SU-DHL-6 (cell line): ENCODE measurements around the gene ACSS1.

Experiments
- H2AFZ ChIP-seq: fragments of 200-600 bp; sonication (generic); 2 replicates; pipeline ENCODE4 v1.6.1; 2014; ENCODE audit warnings: low read depth, mild to moderate bottlenecking, moderate library complexity, mixed read lengths, antibody characterized with exemption, low read length; ENCODE audit not compliant: severe bottlenecking
- H3F3A ChIP-seq: fragments of 200-600 bp; shearing (Covaris generic); 2 replicates; pipeline ENCODE4 v1.6.0; 2016; ENCODE audit warnings: antibody characterized with exemption, mild to moderate bottlenecking; ENCODE audit not compliant: insufficient read depth
- H3K27ac ChIP-seq: fragments of 200-600 bp; sonication (generic); 2 replicates; pipeline ENCODE4 v1.5.1; 2016; ENCODE audit warnings: low read depth, mild to moderate bottlenecking, low read length, moderate library complexity, mixed read lengths
- H3K27me3 ChIP-seq: fragments of 200-600 bp; sonication (generic), shearing (Covaris generic); 2 replicates; pipeline ENCODE4 v1.6.0; 2014; ENCODE audit warnings: mild to moderate bottlenecking, low read length
- H3K36me3 ChIP-seq: fragments of 200-600 bp; sonication (generic); 2 replicates; pipeline ENCODE4 v1.6.1; 2014; ENCODE audit warnings: mild to moderate bottlenecking, low read length, mixed read lengths
- H3K4me2 ChIP-seq: fragments of 300-600, 200-600 bp; shearing (Covaris generic), sonication (generic); 2 replicates; pipeline ENCODE4 v1.6.0; 2014; ENCODE audit warnings: low read length, low read depth, mild to moderate bottlenecking; ENCODE audit not compliant: poor library complexity, severe bottlenecking
- H3K4me3 ChIP-seq: fragments of 200-600 bp; sonication (generic); 2 replicates; pipeline ENCODE4 v1.5.1; 2014; ENCODE audit warnings: antibody characterized with exemption, low read length, mild to moderate bottlenecking, mixed read lengths; ENCODE audit not compliant: insufficient read depth, poor library complexity, severe bottlenecking
- H3K79me2 ChIP-seq: fragments of 200-600 bp; sonication (generic); 2 replicates; pipeline ENCODE4 v1.6.1; 2014; ENCODE audit warnings: mild to moderate bottlenecking, low read length, moderate library complexity; ENCODE audit not compliant: insufficient read depth
- H3K9ac ChIP-seq: fragments of 200-600 bp; sonication (generic); 2 replicates; pipeline ENCODE4 v1.7.0; 2014; ENCODE audit warnings: mild to moderate bottlenecking, low read length
- H3K9me2 ChIP-seq: fragments of 200-600 bp; sonication (generic); replicated peaks from 2 replicates; pipeline ENCODE4 v1.6.1; 2014; ENCODE audit warnings: low read length; ENCODE audit not compliant: insufficient read depth
- H3K9me3 ChIP-seq: fragments of 200-600 bp; sonication (generic); 2 replicates; pipeline ENCODE4 v1.6.1; 2014; ENCODE audit warnings: low read length, mixed read lengths; ENCODE audit not compliant: insufficient read depth
- H4K20me1 ChIP-seq: fragments of 200-600 bp; sonication (generic); 2 replicates; pipeline ENCODE4 v1.6.1; 2014; ENCODE audit warnings: low read depth, mild to moderate bottlenecking, antibody characterized with exemption, low read length, moderate library complexity, mixed read lengths
- EZH2phosphoT487 ChIP-seq: fragments of 200-600 bp; sonication (generic), shearing (Covaris generic); conservative IDR thresholded peaks from 2 replicates; pipeline ENCODE4 v1.6.1; 2018; ENCODE audit warnings: mild to moderate bottlenecking, antibody characterized with exemption, low read length, moderate library complexity, mixed read lengths
- TF ChIP-seq, protein P1 (sequence below): fragments of 200-600 bp; sonication (generic); IDR thresholded peaks from one replicate; pipeline ENCODE4 v1.5.1; 2017; ENCODE audit warnings: antibody characterized with exemption, mild to moderate bottlenecking, low read length, moderate library complexity; ENCODE audit not compliant: insufficient read depth, poor library complexity, severe bottlenecking

Gene ACSS1

DNA sequence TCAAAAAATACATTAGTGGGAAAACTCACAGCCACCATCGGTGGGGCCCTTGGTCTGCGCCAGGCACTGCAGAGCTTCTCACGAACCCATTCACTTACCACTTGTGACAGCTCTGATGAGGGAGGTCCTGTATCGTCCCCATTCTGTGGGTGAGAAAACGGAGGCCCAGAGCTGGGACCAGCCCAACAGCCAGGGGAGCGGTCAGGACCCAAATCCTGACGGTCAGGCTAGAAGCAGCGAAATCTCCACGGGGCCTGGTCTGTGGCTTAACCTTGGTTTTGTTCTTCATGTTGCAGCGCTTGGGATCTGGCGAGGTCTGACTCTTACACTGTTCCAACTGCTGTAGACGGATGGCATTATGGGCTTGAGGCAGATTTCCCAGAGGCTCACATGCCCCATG, 31.7 kb upstream of the ACSS1 start:
- Histone ChIP-seq H3K79me2 (no peaks in the 10 kb centered on the region), H3K4me2 (no peak overlapping the region), H3K27ac (no peak overlapping the region)

DNA sequence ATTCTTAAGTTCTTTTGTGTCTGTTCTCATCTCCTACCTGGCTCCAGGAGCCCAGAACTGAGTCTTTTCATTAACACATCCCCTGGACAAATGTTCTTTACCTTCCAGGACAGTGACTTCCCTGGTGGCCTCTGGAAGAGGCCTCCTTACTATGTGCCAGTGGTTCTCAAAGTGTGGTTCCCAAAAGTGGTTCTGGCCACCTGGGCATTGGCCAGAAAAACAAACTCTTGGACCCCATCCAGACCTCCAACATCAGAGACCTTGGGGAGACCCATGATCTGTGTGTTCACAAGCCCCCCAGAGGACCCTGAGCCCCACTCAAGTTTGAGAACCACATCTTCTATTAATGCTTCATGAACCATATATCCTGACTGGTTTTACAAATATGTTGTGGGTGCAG, 31.2 kb upstream of the ACSS1 start:
- H3K9ac ChIP-seq: no peak overlapping the region
- no peaks in the 10 kb centered on the region for H3K36me3 ChIP-seq
- no peaks in the 10 kb centered on the region for H3K27me3 ChIP-seq
- no peak overlapping the region for H3K4me3 ChIP-seq
- H3K79me2 ChIP-seq: no peaks in the 10 kb centered on the region
- H3K9me3 ChIP-seq: no peaks in the 10 kb centered on the region
- H3K27ac ChIP-seq: no peak overlapping the region
- H2AFZ ChIP-seq: no peak overlapping the region
- TF ChIP-seq EZH2phosphoT487: no peak
- no peak overlapping the region for H3K4me2 ChIP-seq
- H3K9me2 ChIP-seq: no peaks in the 10 kb centered on the region
- H4K20me1 ChIP-seq: no peaks in the 10 kb centered on the region
- H3F3A ChIP-seq: no peaks in the 10 kb centered on the region

More for the DNA sequence above, 31.7 kb upstream of the ACSS1 start:
- Histone ChIP-seq H3K36me3 (no peaks in the 10 kb centered on the region), H3K27me3 (no peaks in the 10 kb centered on the region), H3K9ac (no peak overlapping the region), H4K20me1 (no peaks in the 10 kb centered on the region), H2AFZ (no peak overlapping the region), H3K9me2 (no peaks in the 10 kb centered on the region), H3K4me3 (no peak overlapping the region), H3K9me3 (no peaks in the 10 kb centered on the region), H3F3A (no peaks in the 10 kb centered on the region)
- no peak for TF ChIP-seq EZH2phosphoT487

DNA sequence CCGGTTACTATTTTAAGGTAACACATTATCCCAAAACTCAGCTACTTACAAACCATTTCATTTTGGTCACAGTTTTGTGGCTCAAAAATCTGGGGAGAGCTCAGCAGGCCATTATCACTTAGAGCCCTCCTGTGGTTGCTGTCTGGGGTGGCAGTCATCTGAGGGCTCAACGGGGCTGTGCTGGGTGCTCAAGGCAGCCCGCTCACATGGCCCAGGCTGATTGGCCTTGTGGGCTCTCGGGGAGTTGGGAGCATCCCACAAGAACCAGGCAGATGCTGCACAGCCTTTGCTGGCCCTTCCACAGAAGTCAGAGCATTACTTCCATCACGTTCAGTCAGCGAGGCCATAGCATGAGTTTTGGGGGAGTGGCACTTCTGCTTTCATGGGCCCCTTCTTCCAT, 30.3 kb upstream of the ACSS1 start:
- no peaks in the 10 kb centered on the region for H3K27me3 ChIP-seq
- H3K9me2 ChIP-seq: no peaks in the 10 kb centered on the region
- no peak overlapping the region for H3K4me3 ChIP-seq
- H3K36me3 ChIP-seq: no peaks in the 10 kb centered on the region
- no peak overlapping the region for H3K9ac ChIP-seq
- H3K9me3 ChIP-seq: no peaks in the 10 kb centered on the region
- H3K4me2 ChIP-seq: no peak overlapping the region
- no peak overlapping the region for H3K27ac ChIP-seq
- no peaks in the 10 kb centered on the region for H3F3A ChIP-seq
- no peak for TF ChIP-seq EZH2phosphoT487
- TF ChIP-seq, protein P1, sequence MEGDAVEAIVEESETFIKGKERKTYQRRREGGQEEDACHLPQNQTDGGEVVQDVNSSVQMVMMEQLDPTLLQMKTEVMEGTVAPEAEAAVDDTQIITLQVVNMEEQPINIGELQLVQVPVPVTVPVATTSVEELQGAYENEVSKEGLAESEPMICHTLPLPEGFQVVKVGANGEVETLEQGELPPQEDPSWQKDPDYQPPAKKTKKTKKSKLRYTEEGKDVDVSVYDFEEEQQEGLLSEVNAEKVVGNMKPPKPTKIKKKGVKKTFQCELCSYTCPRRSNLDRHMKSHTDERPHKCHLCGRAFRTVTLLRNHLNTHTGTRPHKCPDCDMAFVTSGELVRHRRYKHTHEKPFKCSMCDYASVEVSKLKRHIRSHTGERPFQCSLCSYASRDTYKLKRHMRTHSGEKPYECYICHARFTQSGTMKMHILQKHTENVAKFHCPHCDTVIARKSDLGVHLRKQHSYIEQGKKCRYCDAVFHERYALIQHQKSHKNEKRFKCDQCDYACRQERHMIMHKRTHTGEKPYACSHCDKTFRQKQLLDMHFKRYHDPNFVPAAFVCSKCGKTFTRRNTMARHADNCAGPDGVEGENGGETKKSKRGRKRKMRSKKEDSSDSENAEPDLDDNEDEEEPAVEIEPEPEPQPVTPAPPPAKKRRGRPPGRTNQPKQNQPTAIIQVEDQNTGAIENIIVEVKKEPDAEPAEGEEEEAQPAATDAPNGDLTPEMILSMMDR: no peak
- no peaks in the 10 kb centered on the region for H3K79me2 ChIP-seq
- no peaks in the 10 kb centered on the region for H4K20me1 ChIP-seq
- no peak overlapping the region for H2AFZ ChIP-seq

DNA sequence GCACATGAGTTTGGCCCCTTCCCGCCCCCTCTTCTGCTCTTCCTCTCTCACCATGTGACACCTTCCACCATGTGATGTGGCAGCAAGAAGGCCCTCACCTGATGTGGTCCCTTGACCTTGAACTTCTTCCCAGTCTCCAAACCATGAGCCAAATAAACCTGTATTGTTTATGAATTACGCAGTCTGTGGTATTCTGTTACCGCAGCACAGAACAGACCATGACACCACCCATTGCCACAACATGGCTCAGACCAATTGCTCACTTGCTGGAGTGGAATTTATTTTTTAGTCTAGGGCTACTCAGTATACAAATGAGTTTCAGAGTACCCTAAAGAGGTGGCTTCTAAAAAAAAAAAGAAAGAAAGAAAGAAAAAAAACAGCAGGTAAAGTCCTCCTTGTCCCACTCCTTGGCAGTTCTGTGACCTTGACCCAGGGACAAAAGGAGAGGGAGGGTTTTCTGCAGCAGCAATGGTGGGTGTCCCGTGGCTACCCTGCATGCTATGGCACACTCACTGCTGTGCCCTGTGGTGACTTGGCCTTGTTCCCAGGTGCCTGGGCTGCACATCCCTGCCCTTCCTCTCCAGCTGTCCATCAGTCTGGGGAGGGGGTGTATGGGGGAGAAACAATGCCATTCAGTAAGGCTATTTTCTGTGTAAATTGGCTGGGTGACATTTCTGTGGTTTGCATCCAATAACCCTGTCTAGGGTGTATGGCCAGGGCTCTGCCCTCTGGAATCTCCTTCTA, 29.4 kb upstream of the ACSS1 start:
- H3F3A ChIP-seq: no peaks in the 10 kb centered on the region
- H4K20me1 ChIP-seq: no peaks in the 10 kb centered on the region
- H3K9ac ChIP-seq: no peak overlapping the region
- H3K36me3 ChIP-seq: no peaks in the 10 kb centered on the region
- H3K79me2 ChIP-seq: no peaks in the 10 kb centered on the region
- H3K9me3 ChIP-seq: no peaks in the 10 kb centered on the region
- no peak overlapping the region for H3K27ac ChIP-seq
- H3K4me2 ChIP-seq: no peak overlapping the region
- no peaks in the 10 kb centered on the region for H3K27me3 ChIP-seq
- no peak overlapping the region for H3K4me3 ChIP-seq
- no peak for TF ChIP-seq EZH2phosphoT487
- TF ChIP-seq, protein P1: no peak
- no peak overlapping the region for H2AFZ ChIP-seq
- H3K9me2 ChIP-seq: no peaks in the 10 kb centered on the region
